H54 (cell line): ENCODE results near the gene RIPOR2.
"Not testable (repeated sequence)": the region's sequence is repeated elsewhere in the genome, so short reads cannot be mapped to it uniquely, and the experiment has no call there.

Experiments
- DNase-seq: peaks from one replicate; pipeline ENCODE4 v3.0.0; 2011; ENCODE audit warnings: low spot score, mixed read lengths; ENCODE audit not compliant: insufficient read length
- FAIRE-seq: peaks from 3 replicates; lab custom pipeline; 2011; peaks lifted over from hg19 to GRCh38; lab: Jason Lieb, UNC
- POLR2A ChIP-seq: IDR thresholded peaks from 2 replicates; pipeline ENCODE4 v1.6.1; 2011; ENCODE audit warnings: low read depth, mild to moderate bottlenecking, low read length

Gene RIPOR2

DNA sequence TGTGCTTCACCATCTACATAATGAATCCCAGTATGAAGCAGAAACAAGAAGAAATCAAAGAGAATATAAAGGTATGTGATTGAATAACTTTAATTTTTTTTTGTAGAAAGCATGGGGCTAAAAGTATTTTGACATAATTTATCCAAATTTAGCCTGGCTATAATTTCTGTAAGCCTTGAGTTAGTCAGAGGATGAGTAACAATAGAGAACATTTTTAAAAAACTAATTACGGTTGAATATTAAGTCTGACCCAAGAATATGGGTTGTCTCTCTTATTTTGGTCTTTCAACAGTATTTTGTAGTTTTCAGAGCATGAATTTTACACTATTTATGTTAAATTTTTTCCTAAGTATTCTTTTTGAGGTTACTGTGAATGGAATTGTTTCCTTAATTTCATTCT, 158.5 kb downstream of the RIPOR2 start:
- DNase-seq (no peak), FAIRE-seq (no peak)
- no peak for TF ChIP-seq POLR2A

DNA sequence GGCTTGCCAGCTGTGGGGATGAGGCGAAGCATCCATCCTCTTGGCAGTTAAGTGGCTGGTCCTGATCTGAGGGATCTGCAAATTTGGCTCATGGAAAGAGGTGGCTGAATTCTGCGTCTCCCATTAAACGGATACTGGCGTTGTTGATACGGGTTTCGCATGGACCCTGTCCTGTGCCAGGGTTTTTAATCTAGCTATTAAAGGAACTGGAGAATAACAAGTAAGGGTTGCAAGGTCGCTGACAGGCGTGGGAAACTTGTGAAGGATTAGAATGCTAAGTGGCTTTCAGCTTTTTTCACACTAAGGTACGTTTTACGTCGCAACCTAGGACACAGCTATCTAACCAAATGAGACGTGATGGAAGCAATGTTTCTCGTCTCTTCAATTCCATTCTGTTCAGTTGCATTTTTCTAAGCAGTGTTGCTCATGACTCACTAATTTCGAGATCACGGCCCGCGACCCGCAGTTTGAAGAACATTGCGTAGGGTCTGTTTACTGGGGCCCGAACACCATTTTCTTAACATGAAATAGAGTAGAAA, 160.2 kb downstream of the RIPOR2 start:
- peak; percentile 58 for FAIRE-seq
- no peak for TF ChIP-seq POLR2A
- DNase-seq, result peak; percentile 15

DNA sequence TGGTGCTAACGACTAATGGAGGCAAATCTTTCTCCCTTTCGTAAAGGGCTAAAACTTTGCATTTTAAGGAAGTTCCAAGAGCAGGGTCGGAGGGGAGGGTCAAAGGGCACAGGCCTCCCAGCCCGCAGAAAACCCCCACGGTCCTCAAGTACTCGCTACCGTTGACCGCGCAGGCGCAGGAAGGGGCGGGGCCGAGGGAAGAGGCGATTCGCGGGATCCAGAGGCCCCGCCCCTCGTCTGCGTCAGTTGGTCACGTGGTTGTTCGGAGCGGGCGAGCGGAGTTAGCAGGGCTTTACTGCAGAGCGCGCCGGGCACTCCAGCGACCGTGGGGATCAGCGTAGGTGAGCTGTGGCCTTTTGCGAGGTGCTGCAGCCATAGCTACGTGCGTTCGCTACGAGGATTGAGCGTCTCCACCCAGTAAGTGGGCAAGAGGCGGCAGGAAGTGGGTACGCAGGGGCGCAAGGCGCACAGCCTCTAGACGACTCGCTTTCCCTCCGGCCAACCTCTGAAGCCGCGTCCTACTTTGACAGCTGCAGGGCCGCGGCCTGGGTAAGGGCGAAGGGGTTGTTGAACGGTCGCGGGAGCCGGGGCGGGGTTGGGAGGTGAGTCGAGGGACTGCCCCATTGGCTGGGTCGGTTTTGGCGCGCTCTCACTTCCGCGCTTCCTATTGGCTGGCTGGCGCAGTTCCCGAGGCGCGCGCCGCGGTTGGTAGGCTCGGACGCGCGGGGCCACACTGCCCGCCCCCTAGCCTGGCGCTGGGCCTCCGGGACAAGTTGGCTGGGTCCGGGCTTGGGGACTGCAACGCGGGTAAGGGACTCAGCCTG, 160.9 kb downstream of the RIPOR2 start, which contains the start of gene GMNN:
TSS of gene GMNN (plus strand) at position 242 of the 824 bp plus-strand sequence. CDS start 2,310 bp downstream, outside the sequence.
- peak; percentile 84 for TF ChIP-seq POLR2A
- FAIRE-seq (peak; percentile 96), DNase-seq (peak; percentile 85)

DNA sequence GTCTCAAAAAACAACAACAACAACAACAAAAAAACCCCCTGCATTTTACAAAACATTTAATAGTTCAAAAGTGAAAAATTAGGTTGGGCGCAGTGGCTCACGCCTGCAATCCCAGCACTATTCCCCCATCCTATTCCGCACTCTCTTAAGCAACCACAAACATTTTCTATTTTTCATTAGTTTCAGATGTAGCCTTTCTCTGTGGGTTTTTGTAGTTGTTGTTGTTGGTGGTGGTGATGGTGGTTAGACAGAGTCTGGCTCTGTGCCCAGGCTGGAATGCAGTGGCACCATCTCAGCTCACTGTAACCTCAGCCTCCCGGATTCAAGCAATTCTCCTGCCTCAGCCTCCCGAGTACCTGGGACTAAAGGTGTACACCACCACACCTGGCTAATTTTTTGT, 167.4 kb downstream of the RIPOR2 start:
- no peak for FAIRE-seq
- no peak for TF ChIP-seq POLR2A
- DNase-seq, result no peak

DNA sequence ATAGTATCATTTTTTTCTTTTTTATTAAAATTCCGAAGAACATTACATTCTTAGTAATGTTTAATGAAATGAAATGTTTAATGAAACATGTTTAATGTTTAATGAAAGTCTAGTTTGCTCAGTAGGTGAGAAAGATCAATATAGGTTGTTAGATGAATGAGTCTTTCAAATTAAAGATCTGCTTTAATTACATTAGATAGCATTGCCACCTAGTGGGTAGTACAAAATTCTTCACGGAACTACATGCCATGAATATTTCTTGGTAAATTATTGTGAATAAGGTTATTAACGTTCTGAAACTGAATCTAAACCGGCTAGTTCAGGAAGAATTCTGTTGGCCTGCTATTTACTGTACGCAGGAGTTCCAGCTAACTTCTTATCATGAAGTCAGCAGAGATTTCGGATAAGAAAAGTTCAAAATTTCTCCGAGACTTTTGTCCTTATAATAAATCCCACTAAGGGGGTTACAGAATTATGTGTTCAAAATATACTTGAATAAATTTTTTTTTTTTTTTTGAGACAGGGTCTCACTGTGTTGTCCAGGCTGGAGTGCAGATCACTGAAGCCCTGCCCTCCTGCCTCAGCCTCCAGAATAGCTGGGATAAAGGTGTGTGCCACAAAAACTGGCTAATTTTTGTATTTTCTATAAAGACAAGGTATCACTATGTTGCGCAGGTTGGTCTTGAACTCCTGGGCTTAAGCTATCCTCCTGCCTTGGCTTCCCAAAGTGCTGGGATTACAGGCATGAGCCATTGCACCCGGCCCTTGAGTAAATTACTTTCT, 168.9 kb downstream of the RIPOR2 start:
- no peak for FAIRE-seq
- DNase-seq, result peak; percentile 21
- no peak for TF ChIP-seq POLR2A

DNA sequence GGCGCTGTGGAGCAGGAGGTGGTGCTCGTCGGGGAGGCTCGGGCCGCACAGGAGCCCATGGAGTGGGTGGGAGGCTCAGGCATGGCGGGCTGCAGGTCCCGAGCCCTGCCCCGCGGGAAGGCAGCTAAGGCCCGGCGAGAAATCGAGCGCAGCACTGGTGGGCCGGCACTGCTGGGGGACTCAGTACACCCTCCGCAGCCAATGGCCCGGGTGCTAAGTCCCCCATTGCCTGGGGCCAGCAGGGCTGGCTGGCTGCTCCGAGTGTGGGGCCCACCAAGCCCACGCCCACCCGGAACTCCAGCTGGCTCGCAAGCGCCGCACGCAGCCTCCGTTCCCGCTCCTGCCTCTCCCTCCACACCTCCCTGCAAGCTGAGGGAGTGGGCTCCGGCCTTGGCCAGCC, 169.8 kb downstream of the RIPOR2 start:
- not testable (repeated sequence) for FAIRE-seq, DNase-seq

DNA sequence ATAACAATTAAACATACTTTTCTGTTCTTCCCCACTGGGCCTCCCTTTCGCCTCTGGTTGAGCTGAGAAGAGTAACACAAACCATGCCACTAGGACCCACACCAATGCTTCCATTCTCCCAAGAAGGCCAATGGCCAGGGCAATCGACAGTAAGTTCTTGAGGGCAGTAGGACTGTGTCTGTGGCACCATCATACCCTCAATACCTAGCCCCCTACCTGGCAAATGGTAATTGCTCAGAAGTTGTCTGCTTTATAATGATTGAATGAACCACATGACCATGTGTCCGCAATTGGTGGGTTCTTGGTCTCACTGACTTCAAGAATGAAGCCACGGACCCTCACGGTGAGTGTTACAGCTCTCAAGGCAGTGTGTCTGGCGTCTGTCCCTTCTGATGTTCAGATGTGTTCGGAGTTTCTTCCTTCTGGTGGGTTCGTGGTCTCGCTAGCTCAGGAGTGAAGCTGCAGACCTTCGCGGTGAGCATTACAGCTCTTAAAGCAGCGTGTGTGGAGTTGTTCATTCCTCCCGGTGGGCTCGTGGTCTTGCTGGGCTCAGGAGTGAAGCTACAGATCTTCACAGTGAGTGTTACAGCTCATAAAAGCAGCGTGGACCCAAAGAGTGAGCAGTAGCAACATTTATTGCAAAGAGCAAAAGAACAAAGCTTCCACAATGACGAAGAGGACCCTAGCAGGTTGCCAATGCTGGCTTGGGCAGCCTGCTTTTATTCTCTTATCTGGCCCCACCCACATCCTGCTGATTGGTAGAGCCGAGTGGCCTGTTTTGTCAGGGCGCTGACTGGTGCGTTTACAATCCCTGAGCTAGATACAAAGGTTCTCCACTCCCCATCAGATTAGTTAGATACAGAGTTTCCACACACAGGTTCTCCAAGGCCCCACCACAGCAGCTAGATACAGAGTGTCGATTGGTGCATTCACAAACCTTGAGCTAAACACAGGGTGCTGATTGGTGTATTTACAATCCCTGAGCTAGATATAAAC, 170.6 kb downstream of the RIPOR2 start:
- not testable (repeated sequence) for DNase-seq, FAIRE-seq

DNA sequence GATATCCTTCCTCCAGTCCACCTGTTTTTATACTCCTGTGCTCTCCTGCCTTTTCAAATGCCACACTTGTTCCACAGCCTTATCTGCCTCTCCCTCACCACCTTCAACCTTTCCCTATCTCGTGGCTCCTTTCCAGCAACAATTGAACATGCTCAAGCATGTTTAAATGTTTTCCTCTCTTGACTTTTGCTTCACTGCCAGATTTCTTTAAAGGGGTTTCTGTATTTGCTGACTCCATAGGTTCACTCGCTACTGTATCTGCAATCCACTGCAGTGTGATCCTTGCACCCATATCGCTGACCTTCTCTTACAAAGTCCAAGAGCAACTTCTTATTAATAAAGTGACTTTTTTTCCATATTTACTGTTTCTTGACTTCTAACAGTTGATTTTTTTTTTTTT, 172.2 kb downstream of the RIPOR2 start:
- DNase-seq (no peak), FAIRE-seq (no peak)

DNA sequence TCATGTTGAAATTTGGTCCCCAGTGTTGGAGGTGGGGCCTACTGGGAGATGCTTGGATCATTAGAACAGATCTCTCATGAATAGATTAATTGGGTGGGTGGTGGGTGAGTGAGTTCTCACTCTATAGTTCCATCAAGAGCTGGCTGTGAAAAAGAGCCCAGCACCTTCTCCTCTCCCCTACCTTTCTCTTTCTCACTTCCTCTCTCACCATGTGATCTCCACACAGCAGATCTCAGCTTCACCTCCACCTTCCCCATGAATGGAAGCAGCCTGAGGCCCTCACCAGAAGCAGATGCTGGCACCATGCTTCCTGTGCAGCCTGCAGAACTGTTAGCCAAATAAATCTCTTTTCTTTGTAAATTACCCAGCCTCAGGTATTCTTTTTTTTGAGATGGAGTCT, 173.9 kb downstream of the RIPOR2 start:
- FAIRE-seq (no peak), DNase-seq (no peak)
- TF ChIP-seq POLR2A, result no peak

More for the DNA sequence above, 172.2 kb downstream of the RIPOR2 start:
- no peak for TF ChIP-seq POLR2A

DNA sequence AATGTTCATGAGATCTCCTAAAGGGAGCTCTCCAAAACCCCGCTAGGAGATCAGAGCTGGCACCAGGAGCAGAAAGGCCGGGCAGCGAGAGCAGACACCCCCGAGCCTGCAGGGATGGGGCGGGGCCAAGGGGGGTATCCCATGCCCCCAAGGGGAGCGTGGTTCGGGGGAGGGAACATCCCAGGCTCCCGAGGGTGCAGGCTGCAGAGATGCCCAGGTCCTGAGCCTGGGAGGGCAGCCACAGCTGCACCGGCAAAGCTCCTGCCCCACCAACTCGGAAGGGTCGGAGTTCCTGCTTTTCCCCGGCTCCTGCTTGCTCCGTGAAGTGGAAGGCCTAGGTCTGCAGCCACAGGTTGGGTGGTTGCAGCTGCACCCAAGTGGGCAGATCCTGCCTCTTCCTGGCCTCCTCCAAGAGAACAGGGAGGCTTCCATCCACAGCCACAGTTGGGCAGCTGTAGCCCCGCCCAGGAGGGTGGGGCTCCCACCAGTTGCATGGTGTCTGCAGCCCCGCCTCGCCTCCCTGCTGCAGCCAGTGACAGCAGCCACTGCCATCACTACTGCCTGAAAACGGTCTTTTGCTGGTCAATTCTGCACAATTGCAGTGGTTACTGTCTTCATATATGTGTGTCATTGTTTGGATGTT, 174.4 kb downstream of the RIPOR2 start:
- DNase-seq, result peak; percentile 23
- no peak for FAIRE-seq
- TF ChIP-seq POLR2A, result no peak

DNA sequence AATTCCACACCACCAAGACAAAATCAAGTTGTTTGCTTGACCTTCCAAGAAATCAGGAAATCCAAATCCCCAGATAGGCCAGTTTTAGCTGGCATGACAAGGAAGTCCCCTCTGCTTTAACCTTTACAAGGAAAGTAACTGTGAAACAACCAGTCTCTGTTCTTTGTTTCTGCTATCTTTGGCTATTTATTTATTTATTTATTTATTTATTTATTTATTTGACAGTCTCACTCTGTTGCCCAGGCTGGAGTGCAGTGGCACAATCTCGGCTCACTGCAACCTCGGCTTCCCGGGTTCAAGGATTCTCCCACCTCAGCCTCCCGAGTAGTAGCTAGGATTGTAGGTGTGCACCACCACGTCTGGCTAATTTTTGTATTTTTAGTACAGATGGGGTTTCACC, 175.6 kb downstream of the RIPOR2 start:
- FAIRE-seq (no peak), DNase-seq (no peak)
- no peak for TF ChIP-seq POLR2A

DNA sequence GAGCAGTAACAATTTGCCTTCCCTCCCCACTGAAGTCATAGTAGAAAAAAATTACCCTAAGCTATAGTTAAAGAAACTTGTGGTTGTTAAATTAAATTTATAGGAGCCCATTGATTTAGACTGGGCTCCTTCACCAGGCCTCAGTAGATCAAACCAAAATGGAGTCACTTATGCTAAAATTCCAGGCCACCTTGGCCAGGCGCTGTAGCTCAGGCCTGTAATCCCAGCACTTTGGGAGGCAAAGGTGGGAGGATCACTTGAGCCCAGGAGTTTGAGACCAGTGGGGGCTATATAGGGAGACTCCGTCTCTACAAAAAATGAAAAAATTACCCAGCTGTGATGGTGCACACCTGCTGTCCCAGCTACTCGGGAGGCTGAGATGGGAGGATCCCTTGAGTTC, 176.0 kb downstream of the RIPOR2 start:
- FAIRE-seq, result no peak
- no peak for DNase-seq

DNA sequence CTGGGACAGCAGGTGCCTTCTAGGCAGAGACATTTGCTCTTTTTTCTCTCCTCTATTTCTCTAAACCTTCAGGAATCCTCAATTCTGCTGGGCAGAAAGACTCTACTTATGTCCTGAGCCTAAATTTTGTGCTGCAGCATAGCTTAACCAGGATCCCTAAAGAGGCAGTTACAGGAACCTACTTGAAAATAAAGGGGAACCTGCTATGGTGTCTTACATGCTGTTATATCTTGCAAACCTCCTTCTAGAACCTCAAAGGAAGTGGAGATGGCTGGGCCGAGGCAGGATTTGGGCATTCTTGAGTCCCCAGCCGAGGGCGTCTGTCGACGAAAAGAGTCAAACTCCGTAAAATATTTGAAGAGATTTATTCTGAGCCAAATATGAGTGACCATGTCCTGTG, 178.1 kb downstream of the RIPOR2 start:
- DNase-seq, result no peak
- TF ChIP-seq POLR2A, result no peak
- FAIRE-seq, result no peak

More for the DNA sequence above, 176.0 kb downstream of the RIPOR2 start:
- no peak for TF ChIP-seq POLR2A
